ENCODE measurements around the gene NPR2. TPM values are rescaled to one million over a fixed set of nuclear protein-coding genes. Genes with fewer than 3 reads are reported as not detected.
A peak's percentile ranks its signal among the peaks of the same experiment; 100 is the strongest.

The NPR2 gene
- total and polyA plus RNA-seq, 2 of the 13 experiments (the other 11 are each of a cell fraction or from before 2014, with no cell fraction given): 7.4 to 9.4 TPM

DNA sequence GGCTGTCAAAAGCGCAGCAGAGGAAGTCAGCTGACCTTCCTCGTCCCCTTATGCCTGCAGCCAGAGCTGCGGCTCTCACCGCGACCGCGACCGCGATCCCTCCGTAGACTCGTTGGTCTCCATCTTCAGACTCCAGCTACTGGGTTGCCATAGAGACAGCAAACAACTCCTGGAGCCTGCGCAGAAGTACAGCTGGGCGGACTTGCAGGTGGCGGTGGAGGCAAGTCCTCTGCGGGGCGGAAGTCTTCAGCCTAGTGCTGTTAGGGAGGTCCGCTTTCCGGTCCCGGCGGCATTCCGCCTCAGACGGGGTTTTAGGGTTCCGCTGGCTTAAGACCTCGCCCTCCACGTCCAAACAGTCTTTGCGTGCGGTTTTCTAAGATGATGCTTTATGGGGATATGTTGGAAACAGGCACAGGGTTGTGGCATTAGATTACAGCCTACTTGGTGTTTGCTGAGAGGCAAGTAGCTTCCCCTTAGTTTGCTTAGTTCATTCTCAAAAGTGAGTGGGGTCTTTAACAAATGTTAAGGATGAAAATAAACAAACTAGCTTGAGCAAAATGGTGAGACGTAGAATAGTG lies 20.7 kb downstream of the NPR2 start, which contains the start of gene SPAG8 (continued):
- TF ChIP-seq, protein P1, sequence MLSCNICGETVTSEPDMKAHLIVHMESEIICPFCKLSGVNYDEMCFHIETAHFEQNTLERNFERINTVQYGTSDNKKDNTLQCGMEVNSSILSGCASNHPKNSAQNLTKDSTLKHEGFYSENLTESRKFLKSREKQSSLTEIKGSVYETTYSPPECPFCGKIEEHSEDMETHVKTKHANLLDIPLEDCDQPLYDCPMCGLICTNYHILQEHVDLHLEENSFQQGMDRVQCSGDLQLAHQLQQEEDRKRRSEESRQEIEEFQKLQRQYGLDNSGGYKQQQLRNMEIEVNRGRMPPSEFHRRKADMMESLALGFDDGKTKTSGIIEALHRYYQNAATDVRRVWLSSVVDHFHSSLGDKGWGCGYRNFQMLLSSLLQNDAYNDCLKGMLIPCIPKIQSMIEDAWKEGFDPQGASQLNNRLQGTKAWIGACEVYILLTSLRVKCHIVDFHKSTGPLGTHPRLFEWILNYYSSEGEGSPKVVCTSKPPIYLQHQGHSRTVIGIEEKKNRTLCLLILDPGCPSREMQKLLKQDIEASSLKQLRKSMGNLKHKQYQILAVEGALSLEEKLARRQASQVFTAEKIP (CRISPR knock-in tag; IDR thresholded peaks at IDR 0.05; ENCODE audit: borderline replicate concordance): no peak
- TF ChIP-seq ZNF143 (CRISPR knock-in tag; IDR thresholded peaks at IDR 0.05): peak; percentile 63; the same call in 1 of the 2 replicates
- TF ChIP-seq ARID4A (CRISPR knock-in tag; IDR thresholded peaks at IDR 0.05; ENCODE audit: borderline replicate concordance): peak; percentile 80
- TF ChIP-seq, protein P2, sequence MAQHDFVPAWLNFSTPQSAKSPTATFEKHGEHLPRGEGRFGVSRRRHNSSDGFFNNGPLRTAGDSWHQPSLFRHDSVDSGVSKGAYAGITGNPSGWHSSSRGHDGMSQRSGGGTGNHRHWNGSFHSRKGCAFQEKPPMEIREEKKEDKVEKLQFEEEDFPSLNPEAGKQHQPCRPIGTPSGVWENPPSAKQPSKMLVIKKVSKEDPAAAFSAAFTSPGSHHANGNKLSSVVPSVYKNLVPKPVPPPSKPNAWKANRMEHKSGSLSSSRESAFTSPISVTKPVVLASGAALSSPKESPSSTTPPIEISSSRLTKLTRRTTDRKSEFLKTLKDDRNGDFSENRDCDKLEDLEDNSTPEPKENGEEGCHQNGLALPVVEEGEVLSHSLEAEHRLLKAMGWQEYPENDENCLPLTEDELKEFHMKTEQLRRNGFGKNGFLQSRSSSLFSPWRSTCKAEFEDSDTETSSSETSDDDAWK (CRISPR knock-in tag; IDR thresholded peaks at IDR 0.05): no peak
- TF ChIP-seq ZEB1 (IDR thresholded peaks at IDR 0.05; ENCODE audit: insufficient replicate concordance, low read depth): no peak
- 0 out of 2 replicates have a peak, but pooled peaks have one; percentile 36 for TF ChIP-seq HMG20B (CRISPR knock-in tag; conservative IDR thresholded peaks at IDR 0.05)
- peak; percentile 71; the same call in 1 of the 2 replicates for TF ChIP-seq ZNF501 (CRISPR knock-in tag; IDR thresholded peaks at IDR 0.05)
- TF ChIP-seq TOPORS (CRISPR knock-in tag; IDR thresholded peaks at IDR 0.05): 0 out of 2 replicates have a peak, but pooled peaks have one; percentile 35
- no peak for TF ChIP-seq ZNF740 (CRISPR knock-in tag; IDR thresholded peaks at IDR 0.05)
- TF ChIP-seq ZSCAN22 (CRISPR knock-in tag; IDR thresholded peaks at IDR 0.05): no peak
- TF ChIP-seq, protein P3, sequence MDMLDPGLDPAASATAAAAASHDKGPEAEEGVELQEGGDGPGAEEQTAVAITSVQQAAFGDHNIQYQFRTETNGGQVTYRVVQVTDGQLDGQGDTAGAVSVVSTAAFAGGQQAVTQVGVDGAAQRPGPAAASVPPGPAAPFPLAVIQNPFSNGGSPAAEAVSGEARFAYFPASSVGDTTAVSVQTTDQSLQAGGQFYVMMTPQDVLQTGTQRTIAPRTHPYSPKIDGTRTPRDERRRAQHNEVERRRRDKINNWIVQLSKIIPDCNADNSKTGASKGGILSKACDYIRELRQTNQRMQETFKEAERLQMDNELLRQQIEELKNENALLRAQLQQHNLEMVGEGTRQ (IDR thresholded peaks at IDR 0.05; ENCODE audit: low read depth, low read length): peak; percentile 21; the same call in 1 of the 2 replicates
- TF ChIP-seq, protein P3 (CRISPR knock-in tag; IDR thresholded peaks at IDR 0.05; ENCODE audit: borderline replicate concordance): no peak
- TF ChIP-seq ZNF704 (CRISPR knock-in tag; IDR thresholded peaks at IDR 0.05; ENCODE audit: borderline replicate concordance): no peak
- TF ChIP-seq, protein P4, sequence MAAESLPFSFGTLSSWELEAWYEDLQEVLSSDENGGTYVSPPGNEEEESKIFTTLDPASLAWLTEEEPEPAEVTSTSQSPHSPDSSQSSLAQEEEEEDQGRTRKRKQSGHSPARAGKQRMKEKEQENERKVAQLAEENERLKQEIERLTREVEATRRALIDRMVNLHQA (CRISPR knock-in tag; IDR thresholded peaks at IDR 0.05): no peak
- TF ChIP-seq ZNF773 (CRISPR knock-in tag; IDR thresholded peaks at IDR 0.05; ENCODE audit: borderline replicate concordance): no peak
